ENCODE data around the gene MACROD2. TPM values are rescaled to one million over a fixed set of nuclear protein-coding genes. Genes with fewer than 3 reads are reported as not detected.
"Not testable (repeated sequence)": the region's sequence is repeated elsewhere in the genome, so short reads cannot be mapped to it uniquely, and the experiment has no call there.

The MACROD2 gene
- total RNA-seq, 1 donor from 2014 or later = not detected

GRCh38 chr20:14921513-14921912 is 926.2 kb downstream of the MACROD2 start:
- H3K9me3 Mint-ChIP-seq = peaks cover 17% of the 10 kb centered on the region
- H3K4me1 Mint-ChIP-seq (ENCODE audit: low read depth) = no peaks in the 10 kb centered on the region
- intact Hi-C loops (cut with micrococcal nuclease) = no loop called here
- no peaks in the 10 kb centered on the region for H3K27me3 Mint-ChIP-seq (ENCODE audit: insufficient read depth)
- no peak for DNase-seq (ENCODE audit: low spot score)
- H3K36me3 Mint-ChIP-seq (ENCODE audit: low read depth) = no peaks in the 10 kb centered on the region
- no peak overlapping the region for H3K27ac Mint-ChIP-seq
- H3K4me3 Mint-ChIP-seq = no peak overlapping the region

- Mint-ChIP-seq H3K27me3 (ENCODE audit: insufficient read depth) (no peaks in the 10 kb centered on the region), H3K27ac (no peak overlapping the region), H3K36me3 (ENCODE audit: low read depth) (no peaks in the 10 kb centered on the region), H3K4me3 (no peak overlapping the region), H3K4me1 (ENCODE audit: low read depth) (no peaks in the 10 kb centered on the region), H3K9me3 (peaks cover 19% of the 10 kb centered on the region)
- intact Hi-C loops (cut with micrococcal nuclease) = no loop called here
- DNase-seq (ENCODE audit: low spot score) = no peak
These were observed 927.4 kb downstream of the MACROD2 start for GRCh38 chr20:14922503-14923267.

- intact Hi-C loops (cut with micrococcal nuclease) = no loop called here
- H3K9me3 Mint-ChIP-seq = peaks cover 29% of the 10 kb centered on the region
- H3K27ac Mint-ChIP-seq = no peak overlapping the region
- DNase-seq (ENCODE audit: low spot score) = no peak
- no peaks in the 10 kb centered on the region for H3K27me3 Mint-ChIP-seq (ENCODE audit: insufficient read depth)
- no peaks in the 10 kb centered on the region for H3K4me1 Mint-ChIP-seq (ENCODE audit: low read depth)
- H3K36me3 Mint-ChIP-seq (ENCODE audit: low read depth) = no peaks in the 10 kb centered on the region
- H3K4me3 Mint-ChIP-seq = no peak overlapping the region
These were observed 929.1 kb downstream of the MACROD2 start for GRCh38 chr20:14924433-14924832.

GRCh38 chr20:14925300-14925699 is 930.0 kb downstream of the MACROD2 start:
- peaks cover 29% of the 10 kb centered on the region for H3K9me3 Mint-ChIP-seq
- no peak overlapping the region for H3K4me3 Mint-ChIP-seq
- DNase-seq (ENCODE audit: low spot score) = no peak
- H3K27ac Mint-ChIP-seq = no peak overlapping the region
- intact Hi-C loops (cut with micrococcal nuclease) = no loop called here
- H3K36me3 Mint-ChIP-seq (ENCODE audit: low read depth) = no peaks in the 10 kb centered on the region
- H3K27me3 Mint-ChIP-seq (ENCODE audit: insufficient read depth) = no peaks in the 10 kb centered on the region
- no peaks in the 10 kb centered on the region for H3K4me1 Mint-ChIP-seq (ENCODE audit: low read depth)

DNA sequence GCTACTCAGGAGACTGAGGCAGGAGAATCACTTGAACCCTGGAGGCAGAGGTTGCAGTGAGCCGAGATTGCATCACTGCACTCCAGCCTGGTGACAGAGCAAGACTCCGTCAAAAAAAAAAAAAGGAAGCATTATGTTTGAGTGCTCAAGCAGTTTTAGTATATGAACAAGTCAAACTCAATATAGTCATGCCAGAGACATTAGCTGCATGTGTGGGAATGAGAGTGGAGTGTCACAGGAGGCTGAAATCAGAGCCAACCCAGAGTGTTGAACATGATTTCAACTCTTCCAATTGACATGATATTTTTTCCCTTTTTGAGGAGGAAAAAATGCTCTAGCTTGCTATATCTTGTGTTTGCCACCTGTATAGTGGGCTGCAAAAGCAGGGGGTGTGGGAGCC is 931.1 kb downstream of the MACROD2 start:
- H3K27ac Mint-ChIP-seq; H3K4me3 Mint-ChIP-seq; H3K4me1 Mint-ChIP-seq (ENCODE audit: low read depth); intact Hi-C loops (cut with micrococcal nuclease); H3K36me3 Mint-ChIP-seq (ENCODE audit: low read depth); DNase-seq (ENCODE audit: low spot score); H3K27me3 Mint-ChIP-seq (ENCODE audit: insufficient read depth): not testable (repeated sequence)
- peaks cover 29% of the 10 kb centered on the region for H3K9me3 Mint-ChIP-seq

- H3K9me3 Mint-ChIP-seq = peaks cover 24% of the 10 kb centered on the region
- no peak for DNase-seq (ENCODE audit: low spot score)
- H3K27ac Mint-ChIP-seq = no peak overlapping the region
- intact Hi-C loops (cut with micrococcal nuclease) = no loop called here
- H3K4me1 Mint-ChIP-seq (ENCODE audit: low read depth) = no peaks in the 10 kb centered on the region
- no peaks in the 10 kb centered on the region for H3K36me3 Mint-ChIP-seq (ENCODE audit: low read depth)
- no peaks in the 10 kb centered on the region for H3K27me3 Mint-ChIP-seq (ENCODE audit: insufficient read depth)
- H3K4me3 Mint-ChIP-seq = no peak overlapping the region
These were observed 932.8 kb downstream of the MACROD2 start for GRCh38 chr20:14928083-14928482.

GRCh38 chr20:14929388-14929787 is 934.1 kb downstream of the MACROD2 start:
- Mint-ChIP-seq H3K4me3 (no peak overlapping the region), H3K27me3 (ENCODE audit: insufficient read depth) (no peaks in the 10 kb centered on the region), H3K36me3 (ENCODE audit: low read depth) (no peaks in the 10 kb centered on the region), H3K4me1 (ENCODE audit: low read depth) (no peaks in the 10 kb centered on the region), H3K9me3 (peaks cover 24% of the 10 kb centered on the region), H3K27ac (no peak overlapping the region)
- intact Hi-C loops (cut with micrococcal nuclease) = no loop called here
- no peak for DNase-seq (ENCODE audit: low spot score)

GRCh38 chr20:14932040-14932439 is 936.7 kb downstream of the MACROD2 start:
- H3K4me1 Mint-ChIP-seq (ENCODE audit: low read depth) = no peaks in the 10 kb centered on the region
- H3K27me3 Mint-ChIP-seq (ENCODE audit: insufficient read depth) = no peaks in the 10 kb centered on the region
- H3K36me3 Mint-ChIP-seq (ENCODE audit: low read depth) = no peaks in the 10 kb centered on the region
- H3K27ac Mint-ChIP-seq = no peak overlapping the region
- intact Hi-C loops (cut with micrococcal nuclease) = no loop called here
- peaks cover 19% of the 10 kb centered on the region for H3K9me3 Mint-ChIP-seq
- no peak overlapping the region for H3K4me3 Mint-ChIP-seq
- no peak for DNase-seq (ENCODE audit: low spot score)

DNA sequence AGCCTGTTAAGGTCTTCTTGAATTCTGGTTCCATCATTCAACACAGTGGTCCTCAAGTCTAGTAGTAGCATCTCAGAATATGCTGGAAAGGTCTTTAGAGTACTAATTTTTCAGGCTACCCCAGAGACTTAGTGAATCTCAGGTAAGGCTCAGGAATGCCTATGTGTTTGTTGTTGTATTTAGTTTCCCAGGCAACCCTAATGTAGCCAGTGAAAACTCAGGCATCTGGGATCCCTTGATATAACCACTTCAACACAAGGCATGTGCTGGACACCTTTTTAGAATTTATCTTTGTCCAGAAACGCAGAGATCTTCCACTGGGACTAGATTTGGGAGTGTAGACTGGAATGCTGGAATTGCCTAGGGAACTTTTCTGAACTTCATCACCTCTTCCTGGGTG is 940.0 kb downstream of the MACROD2 start:
- intact Hi-C loops (cut with micrococcal nuclease) = no loop called here
- no peaks in the 10 kb centered on the region for H3K4me1 Mint-ChIP-seq (ENCODE audit: low read depth)
- H3K27me3 Mint-ChIP-seq (ENCODE audit: insufficient read depth) = no peaks in the 10 kb centered on the region
- H3K27ac Mint-ChIP-seq = no peak overlapping the region
- H3K9me3 Mint-ChIP-seq = peaks cover 5% of the 10 kb centered on the region
- no peak overlapping the region for H3K4me3 Mint-ChIP-seq
- no peak for DNase-seq (ENCODE audit: low spot score)
- no peaks in the 10 kb centered on the region for H3K36me3 Mint-ChIP-seq (ENCODE audit: low read depth)

GRCh38 chr20:14937021-14937420 is 941.7 kb downstream of the MACROD2 start:
- Mint-ChIP-seq H3K4me3 (no peak overlapping the region), H3K27me3 (ENCODE audit: insufficient read depth) (no peaks in the 10 kb centered on the region), H3K4me1 (ENCODE audit: low read depth) (no peaks in the 10 kb centered on the region), H3K9me3 (peaks cover 5% of the 10 kb centered on the region), H3K36me3 (ENCODE audit: low read depth) (no peaks in the 10 kb centered on the region), H3K27ac (no peak overlapping the region)
- intact Hi-C loops (cut with micrococcal nuclease) = no loop called here
- no peak for DNase-seq (ENCODE audit: low spot score)

GRCh38 chr20:14937846-14938245 is 942.5 kb downstream of the MACROD2 start:
- H3K36me3 Mint-ChIP-seq (ENCODE audit: low read depth) = no peaks in the 10 kb centered on the region
- no peak overlapping the region for H3K4me3 Mint-ChIP-seq
- H3K4me1 Mint-ChIP-seq (ENCODE audit: low read depth) = no peaks in the 10 kb centered on the region
- no peaks in the 10 kb centered on the region for H3K27me3 Mint-ChIP-seq (ENCODE audit: insufficient read depth)
- H3K27ac Mint-ChIP-seq = no peak overlapping the region
- peaks cover 5% of the 10 kb centered on the region for H3K9me3 Mint-ChIP-seq
- no peak for DNase-seq (ENCODE audit: low spot score)
- intact Hi-C loops (cut with micrococcal nuclease) = no loop called here

GRCh38 chr20:14947536-14947935 is 952.2 kb downstream of the MACROD2 start:
- no peak overlapping the region for H3K27ac Mint-ChIP-seq
- peaks cover 8% of the 10 kb centered on the region for H3K9me3 Mint-ChIP-seq
- no peaks in the 10 kb centered on the region for H3K27me3 Mint-ChIP-seq (ENCODE audit: insufficient read depth)
- H3K4me1 Mint-ChIP-seq (ENCODE audit: low read depth) = no peaks in the 10 kb centered on the region
- intact Hi-C loops (cut with micrococcal nuclease) = no loop called here
- no peaks in the 10 kb centered on the region for H3K36me3 Mint-ChIP-seq (ENCODE audit: low read depth)
- H3K4me3 Mint-ChIP-seq = no peak overlapping the region
- DNase-seq (ENCODE audit: low spot score) = no peak

- H3K4me1 Mint-ChIP-seq (ENCODE audit: low read depth) = no peaks in the 10 kb centered on the region
- no peaks in the 10 kb centered on the region for H3K27me3 Mint-ChIP-seq (ENCODE audit: insufficient read depth)
- H3K9me3 Mint-ChIP-seq = peaks cover 8% of the 10 kb centered on the region
- no peak overlapping the region for H3K27ac Mint-ChIP-seq
- no peaks in the 10 kb centered on the region for H3K36me3 Mint-ChIP-seq (ENCODE audit: low read depth)
- intact Hi-C loops (cut with micrococcal nuclease) = no loop called here
- H3K4me3 Mint-ChIP-seq = no peak overlapping the region
- no peak for DNase-seq (ENCODE audit: low spot score)
These were observed 952.6 kb downstream of the MACROD2 start for GRCh38 chr20:14947946-14948345.

GRCh38 chr20:14948416-14948815 is 953.1 kb downstream of the MACROD2 start:
- Mint-ChIP-seq H3K4me1 (ENCODE audit: low read depth) (no peaks in the 10 kb centered on the region), H3K9me3 (peaks cover 8% of the 10 kb centered on the region), H3K4me3 (no peak overlapping the region), H3K36me3 (ENCODE audit: low read depth) (no peaks in the 10 kb centered on the region), H3K27me3 (ENCODE audit: insufficient read depth) (no peaks in the 10 kb centered on the region), H3K27ac (no peak overlapping the region)
- DNase-seq (ENCODE audit: low spot score) = no peak
- intact Hi-C loops (cut with micrococcal nuclease) = no loop called here
